Fibroblast of mammary gland (primary cell): ENCODE measurements around the gene SNCAIP.

Experiments used
- DNase-seq: peaks from one replicate; pipeline ENCODE4 v3.0.0-alpha.2; 2010; ENCODE audit warnings: low read depth
- H3K4me3 ChIP-seq: 2 replicates; pipeline ENCODE4 v1.5.1; 2011; ENCODE audit warnings: low read depth, mild to moderate bottlenecking, low read length, moderate library complexity; ENCODE audit not compliant: control insufficient read depth
- CTCF ChIP-seq: conservative IDR thresholded peaks from 2 replicates; pipeline ENCODE4 v1.5.1; 2011; ENCODE audit warnings: low read depth, low read length, inconsistent platforms; ENCODE audit not compliant: control insufficient read depth, insufficient read depth

Gene SNCAIP

GRCh38 chr5:122333564-122333963 is 21.5 kb downstream of the SNCAIP start:
- TF ChIP-seq CTCF, result no peak
- no peak overlapping the region for H3K4me3 ChIP-seq
- no peak for DNase-seq

DNA sequence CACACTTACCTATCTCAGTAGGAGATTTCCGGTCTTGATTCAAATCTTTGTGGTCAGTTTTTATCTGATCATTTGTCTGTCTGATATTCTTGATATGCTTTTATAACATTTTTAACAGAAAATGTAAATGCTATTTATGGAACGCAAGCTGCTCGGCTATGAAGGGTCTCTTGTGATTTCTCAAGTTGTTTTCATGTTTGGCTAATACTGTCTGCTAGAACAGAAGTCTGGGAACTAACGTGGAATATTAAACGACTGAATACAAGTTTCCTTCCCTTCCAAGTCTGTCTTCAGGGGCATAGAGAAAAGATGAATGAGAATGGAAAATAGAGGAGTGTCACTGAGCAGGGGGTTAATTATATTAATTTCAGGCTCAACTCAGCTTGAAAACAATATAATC is 27.6 kb downstream of the SNCAIP start:
- DNase-seq, result no peak
- no peak overlapping the region for H3K4me3 ChIP-seq
- TF ChIP-seq CTCF, result no peak

DNA sequence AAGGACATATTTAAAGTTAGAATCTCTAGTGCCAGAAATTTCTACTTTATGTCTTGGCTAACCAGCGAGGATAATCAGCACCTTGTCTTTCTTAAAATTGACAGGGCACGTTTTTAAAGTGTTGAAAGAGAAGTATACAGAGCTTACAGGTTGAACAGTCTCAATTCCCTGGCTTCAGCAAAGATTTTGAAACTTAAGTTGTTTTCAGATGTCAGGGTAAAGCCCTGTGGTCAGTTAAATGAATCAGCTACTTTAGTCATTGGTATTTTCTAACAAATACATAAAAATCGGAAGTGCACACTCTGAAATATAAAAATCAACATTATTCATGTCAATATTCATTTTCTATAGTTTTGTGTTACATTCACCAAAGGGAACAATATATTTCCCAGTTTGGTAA is 29.1 kb downstream of the SNCAIP start:
- no peak overlapping the region for H3K4me3 ChIP-seq
- DNase-seq, result peak; percentile 6
- TF ChIP-seq CTCF, result no peak

DNA sequence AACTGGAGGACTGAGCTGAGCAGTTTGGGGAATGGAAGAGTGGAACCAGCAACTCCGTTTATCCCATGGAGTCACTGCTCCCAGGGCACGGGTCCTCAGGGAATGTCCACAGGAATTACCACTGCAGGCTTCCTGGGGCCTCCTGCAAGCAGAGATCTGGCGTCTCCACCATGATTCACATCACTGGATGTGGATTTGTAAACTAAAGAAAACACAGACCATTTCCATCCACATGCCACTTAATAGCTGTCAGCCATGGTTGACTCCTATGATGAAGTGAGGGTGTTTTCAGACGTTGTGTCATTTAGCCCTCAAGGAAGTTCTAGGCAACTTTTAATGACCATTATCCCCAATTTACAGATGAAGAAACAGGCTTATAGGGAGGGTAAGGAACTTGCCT is 30.2 kb downstream of the SNCAIP start:
- no peak overlapping the region for H3K4me3 ChIP-seq
- DNase-seq, result no peak
- TF ChIP-seq CTCF, result no peak

GRCh38 chr5:122346897-122347581 is 35.0 kb downstream of the SNCAIP start:
- no peak overlapping the region for H3K4me3 ChIP-seq
- TF ChIP-seq CTCF, result no peak
- no peak for DNase-seq

DNA sequence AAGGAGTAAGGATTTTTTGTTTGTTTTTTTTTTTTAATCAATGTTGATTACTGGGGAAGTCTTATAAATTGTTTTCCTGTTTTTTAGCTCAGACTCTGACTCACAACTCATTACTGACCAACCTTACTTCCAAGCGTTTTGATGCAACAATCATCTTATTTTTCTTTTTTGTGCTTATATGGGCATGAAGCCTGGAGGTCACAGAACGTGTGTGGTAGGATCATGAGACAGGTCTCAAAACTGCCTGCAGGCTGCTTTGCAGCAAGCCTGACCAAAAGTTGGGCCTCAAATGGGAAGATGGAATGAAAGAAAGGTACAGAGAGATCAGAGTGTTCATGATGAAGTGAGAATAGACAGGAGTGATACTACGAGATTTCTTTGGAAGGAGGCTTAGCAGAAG is 38.5 kb downstream of the SNCAIP start:
- no peak overlapping the region for H3K4me3 ChIP-seq
- TF ChIP-seq CTCF, result no peak
- peak; percentile 16 for DNase-seq
